Measurements from ENCODE around the gene ZRSR2.
A peak's percentile ranks its signal among the peaks of the same experiment; 100 is the strongest.

Gene ZRSR2

DNA sequence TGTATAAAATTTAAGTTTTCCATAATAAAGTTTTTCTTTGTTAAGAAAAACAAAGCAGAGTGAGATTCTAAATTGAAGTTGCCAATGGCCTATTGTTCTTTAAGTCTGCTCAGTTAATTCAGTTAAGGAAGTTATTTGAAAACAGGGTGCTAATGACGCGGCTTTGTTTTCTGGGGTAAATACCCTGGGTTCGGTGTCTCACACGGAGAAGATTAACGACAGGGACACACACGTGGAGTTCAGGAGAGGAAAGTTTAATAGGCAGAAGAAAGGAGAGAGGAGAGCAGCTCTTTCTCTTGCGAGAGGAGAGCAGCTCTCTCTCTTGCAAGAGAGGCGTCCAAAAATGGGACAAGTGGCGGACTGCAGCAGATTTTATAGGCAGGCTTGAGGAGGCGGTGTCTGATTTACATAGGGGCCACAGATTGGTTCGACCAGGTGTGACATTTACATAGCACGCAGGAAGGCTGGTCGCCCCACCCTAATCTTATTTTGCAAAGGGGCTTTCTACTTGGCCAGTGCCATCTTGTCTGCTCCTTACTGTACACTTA is 42.6 kb upstream of the ZRSR2 start:
- H3K36me3 ChIP-seq (replicated peaks; ENCODE audit: low read depth, low read length), result no peaks in the 10 kb centered on the region
- no peak overlapping the region for H3K4me3 ChIP-seq (ENCODE audit: low read length)
- TF ChIP-seq EZH2phosphoT487 (IDR thresholded peaks at IDR 0.05; ENCODE audit: low read depth), result no peak
- TF ChIP-seq, protein P1, sequence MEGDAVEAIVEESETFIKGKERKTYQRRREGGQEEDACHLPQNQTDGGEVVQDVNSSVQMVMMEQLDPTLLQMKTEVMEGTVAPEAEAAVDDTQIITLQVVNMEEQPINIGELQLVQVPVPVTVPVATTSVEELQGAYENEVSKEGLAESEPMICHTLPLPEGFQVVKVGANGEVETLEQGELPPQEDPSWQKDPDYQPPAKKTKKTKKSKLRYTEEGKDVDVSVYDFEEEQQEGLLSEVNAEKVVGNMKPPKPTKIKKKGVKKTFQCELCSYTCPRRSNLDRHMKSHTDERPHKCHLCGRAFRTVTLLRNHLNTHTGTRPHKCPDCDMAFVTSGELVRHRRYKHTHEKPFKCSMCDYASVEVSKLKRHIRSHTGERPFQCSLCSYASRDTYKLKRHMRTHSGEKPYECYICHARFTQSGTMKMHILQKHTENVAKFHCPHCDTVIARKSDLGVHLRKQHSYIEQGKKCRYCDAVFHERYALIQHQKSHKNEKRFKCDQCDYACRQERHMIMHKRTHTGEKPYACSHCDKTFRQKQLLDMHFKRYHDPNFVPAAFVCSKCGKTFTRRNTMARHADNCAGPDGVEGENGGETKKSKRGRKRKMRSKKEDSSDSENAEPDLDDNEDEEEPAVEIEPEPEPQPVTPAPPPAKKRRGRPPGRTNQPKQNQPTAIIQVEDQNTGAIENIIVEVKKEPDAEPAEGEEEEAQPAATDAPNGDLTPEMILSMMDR (IDR thresholded peaks at IDR 0.05; ENCODE audit: low read depth, low read length), result no peak
- no peaks in the 10 kb centered on the region for H3K27me3 ChIP-seq (ENCODE audit: low read depth, low read length)
- no peak overlapping the region for H3K27ac ChIP-seq (ENCODE audit: low read length)
- no peak overlapping the region for H3K4me2 ChIP-seq (ENCODE audit: low read length)
- H3K4me1 ChIP-seq (ENCODE audit: low read length), result peaks cover 9% of the 10 kb centered on the region
- H3K9ac ChIP-seq (ENCODE audit: low read length), result no peak overlapping the region
- H2AFZ ChIP-seq (ENCODE audit: low read depth, low read length), result no peak overlapping the region
- no peaks in the 10 kb centered on the region for H4K20me1 ChIP-seq (ENCODE audit: insufficient read depth, low read length)
- no peaks in the 10 kb centered on the region for H3K79me2 ChIP-seq (ENCODE audit: low read length)
- no peaks in the 10 kb centered on the region for H3K9me3 ChIP-seq (ENCODE audit: insufficient read depth, low read length)

DNA sequence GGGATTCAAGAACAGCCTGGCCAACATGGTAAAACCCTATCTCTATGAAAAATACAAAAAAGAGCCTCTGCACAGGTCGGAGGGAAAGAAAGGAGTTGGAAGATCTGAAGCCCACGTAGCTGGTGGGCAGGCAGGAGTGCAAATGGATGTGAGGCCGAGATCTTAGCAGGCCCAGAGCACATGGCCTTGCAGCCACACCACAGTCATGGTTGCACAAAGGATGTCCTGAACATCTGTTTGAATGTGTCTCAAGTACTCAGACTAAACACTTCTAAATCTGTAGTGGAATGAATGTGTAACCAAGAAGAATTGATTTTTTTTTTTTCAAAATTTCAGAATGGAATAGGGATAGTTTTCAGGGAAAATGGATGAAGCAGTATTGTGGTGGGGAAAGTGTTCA is 41.4 kb upstream of the ZRSR2 start:
- no peak overlapping the region for H3K4me2 ChIP-seq (ENCODE audit: low read length)
- H3K9me3 ChIP-seq (ENCODE audit: insufficient read depth, low read length), result no peaks in the 10 kb centered on the region
- TF ChIP-seq, protein P1 (IDR thresholded peaks at IDR 0.05; ENCODE audit: low read depth, low read length), result no peak
- no peak for TF ChIP-seq EZH2phosphoT487 (IDR thresholded peaks at IDR 0.05; ENCODE audit: low read depth)
- H3K79me2 ChIP-seq (ENCODE audit: low read length), result no peaks in the 10 kb centered on the region
- no peaks in the 10 kb centered on the region for H3K27me3 ChIP-seq (ENCODE audit: low read depth, low read length)
- no peak overlapping the region for H3K27ac ChIP-seq (ENCODE audit: low read length)
- H3K36me3 ChIP-seq (replicated peaks; ENCODE audit: low read depth, low read length), result no peaks in the 10 kb centered on the region
- H3K4me1 ChIP-seq (ENCODE audit: low read length), result peaks cover 9% of the 10 kb centered on the region
- no peak overlapping the region for H3K4me3 ChIP-seq (ENCODE audit: low read length)
- H2AFZ ChIP-seq (ENCODE audit: low read depth, low read length), result no peak overlapping the region
- H4K20me1 ChIP-seq (ENCODE audit: insufficient read depth, low read length), result no peaks in the 10 kb centered on the region
- H3K9ac ChIP-seq (ENCODE audit: low read length), result no peak overlapping the region

DNA sequence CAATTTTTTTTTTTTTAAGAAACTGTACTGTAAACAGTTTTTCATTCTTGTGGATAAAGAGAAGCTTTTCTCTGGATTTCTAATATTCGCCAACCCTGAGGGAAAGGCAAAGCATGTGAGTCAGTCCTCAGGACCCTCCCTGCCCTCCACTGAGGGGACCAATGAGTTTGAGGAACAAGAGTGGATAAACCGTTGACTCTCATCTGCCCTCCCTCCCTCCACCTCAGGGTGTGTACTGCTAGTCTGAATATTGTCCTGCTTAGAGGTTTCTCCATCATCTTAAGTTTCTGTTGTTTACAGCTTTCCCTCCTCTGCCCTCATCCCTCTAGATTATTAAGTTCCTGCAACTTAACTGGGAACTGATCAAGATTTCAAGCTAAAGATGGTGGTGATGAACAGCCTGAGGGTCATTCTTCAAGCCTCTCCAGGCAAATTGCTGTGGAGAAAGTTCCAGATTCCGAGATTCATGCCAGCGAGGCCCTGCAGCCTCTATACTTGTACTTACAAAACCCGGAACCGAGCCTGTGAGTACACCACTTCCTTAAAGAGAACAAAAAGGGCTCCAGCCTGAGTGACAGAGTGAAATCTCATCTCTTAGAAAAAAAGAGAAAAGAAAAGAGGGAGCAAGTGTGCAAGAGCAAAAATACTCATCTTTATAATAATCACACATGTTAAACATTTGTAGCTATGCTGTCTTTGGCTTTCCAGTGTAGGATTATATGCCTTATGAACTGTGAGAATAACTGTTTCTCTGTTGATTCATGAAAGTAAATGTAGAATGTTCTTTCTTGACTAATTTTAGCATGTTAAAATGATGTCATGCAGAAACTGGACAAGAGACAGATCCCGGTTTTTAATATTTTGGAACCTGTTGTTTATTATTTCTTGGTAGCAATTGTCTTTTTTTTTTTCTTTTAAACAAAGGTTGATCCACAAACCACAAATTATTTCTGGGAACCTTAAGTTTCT is 40.4 kb upstream of the ZRSR2 start:
- TF ChIP-seq EZH2phosphoT487 (IDR thresholded peaks at IDR 0.05; ENCODE audit: low read depth), result no peak
- TF ChIP-seq, protein P1 (IDR thresholded peaks at IDR 0.05; ENCODE audit: low read depth, low read length), result no peak
- Histone ChIP-seq H3K36me3 (replicated peaks; ENCODE audit: low read depth, low read length) (no peaks in the 10 kb centered on the region), H3K4me1 (ENCODE audit: low read length) (peaks cover 9% of the 10 kb centered on the region), H2AFZ (ENCODE audit: low read depth, low read length) (peak overlapping the region; percentile 47), H3K4me2 (ENCODE audit: low read length) (peak overlapping the region; percentile 33), H4K20me1 (ENCODE audit: insufficient read depth, low read length) (no peaks in the 10 kb centered on the region), H3K9me3 (ENCODE audit: insufficient read depth, low read length) (no peaks in the 10 kb centered on the region), H3K79me2 (ENCODE audit: low read length) (no peaks in the 10 kb centered on the region), H3K9ac (ENCODE audit: low read length) (peak overlapping the region; percentile 29), H3K27ac (ENCODE audit: low read length) (no peak overlapping the region), H3K4me3 (ENCODE audit: low read length) (no peak overlapping the region), H3K27me3 (ENCODE audit: low read depth, low read length) (no peaks in the 10 kb centered on the region)

DNA sequence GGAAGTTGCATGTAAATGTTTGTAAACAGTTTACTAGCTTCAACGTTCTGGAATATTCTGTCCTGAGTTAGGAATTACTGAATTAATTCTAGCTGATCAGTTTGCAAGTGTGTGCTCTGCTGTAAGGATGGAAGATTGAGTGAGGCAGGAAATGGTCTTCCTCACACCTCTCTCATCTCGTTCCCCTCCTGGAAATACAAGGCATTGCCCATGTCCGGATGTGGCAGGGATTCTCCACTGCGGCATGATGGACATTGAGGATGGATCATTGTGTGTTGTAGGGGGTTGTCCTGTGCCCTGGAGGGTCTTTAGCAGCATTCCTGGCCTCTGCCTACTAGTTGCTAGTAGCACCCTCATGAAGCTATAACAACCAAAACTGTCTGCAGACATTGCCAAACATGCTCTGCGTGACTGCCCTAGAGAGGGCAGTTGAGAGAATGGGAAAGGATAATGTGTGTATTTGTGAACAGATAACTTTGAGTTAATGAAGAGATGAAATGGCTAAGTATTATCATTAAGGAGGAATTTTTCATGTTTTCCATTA is 39.6 kb upstream of the ZRSR2 start:
- Histone ChIP-seq H3K36me3 (replicated peaks; ENCODE audit: low read depth, low read length) (no peaks in the 10 kb centered on the region), H3K4me1 (ENCODE audit: low read length) (peaks cover 9% of the 10 kb centered on the region), H3K9ac (ENCODE audit: low read length) (no peak overlapping the region), H4K20me1 (ENCODE audit: insufficient read depth, low read length) (no peaks in the 10 kb centered on the region), H3K27ac (ENCODE audit: low read length) (no peak overlapping the region), H3K4me2 (ENCODE audit: low read length) (no peak overlapping the region), H3K4me3 (ENCODE audit: low read length) (no peak overlapping the region), H3K79me2 (ENCODE audit: low read length) (no peaks in the 10 kb centered on the region), H2AFZ (ENCODE audit: low read depth, low read length) (no peak overlapping the region), H3K27me3 (ENCODE audit: low read depth, low read length) (no peaks in the 10 kb centered on the region), H3K9me3 (ENCODE audit: insufficient read depth, low read length) (no peaks in the 10 kb centered on the region)
- TF ChIP-seq EZH2phosphoT487 (IDR thresholded peaks at IDR 0.05; ENCODE audit: low read depth), result no peak
- TF ChIP-seq, protein P1 (IDR thresholded peaks at IDR 0.05; ENCODE audit: low read depth, low read length), result no peak

Data from OCI-LY3 (cell line).